HEK293 (cell line): ENCODE results near the gene S100A3.

Source experiments
- CTCF ChIA-PET: fragments of 350-600 bp; formaldehyde crosslinking; extraction: SDS; loops from one replicate; lab custom pipeline; 2021; ENCODE audit warnings: antibody characterized with exemption; lab: Yijun Ruan, JAX
- POLR2A ChIA-PET: fragments of 300-600 bp; formaldehyde crosslinking; extraction: SDS; loops from one replicate; lab custom pipeline; 2020; ENCODE audit warnings: antibody characterized with exemption, inconsistent platforms; lab: Yijun Ruan, JAX
- H3K27ac ChIP-seq: fragments of 200-500 bp; sonication (Bioruptor generic); 2 replicates; pipeline ENCODE4 v1.5.1; 2014; ENCODE audit warnings: low read depth, low read length, control low read depth, inconsistent platforms; ENCODE audit errors: extremely low read depth
- H3K36me3 ChIP-seq, 2 experiments: fragments of 200-500 bp in 1 of 2; sonication (Bioruptor generic) in 1 of 2; 1 replicate in 1 of 2; 2 replicates in 1 of 2; pipeline ENCODE4 v1.5.1; 2014 to 2017; ENCODE audit warnings: inconsistent platforms in 2 of 2, low read length in 2 of 2; ENCODE audit not compliant: control insufficient read depth in 2 of 2, insufficient read depth in 1 of 2
- H3K4me1 ChIP-seq: fragments of 200-500 bp; sonication (Bioruptor generic); 2 replicates; pipeline ENCODE4 v1.5.1; 2014; ENCODE audit warnings: mild to moderate bottlenecking, low read length, inconsistent platforms; ENCODE audit not compliant: control insufficient read depth, insufficient read depth
- H3K4me3 ChIP-seq: 2 replicates; pipeline ENCODE4 v1.5.1; 2011; ENCODE audit warnings: low read depth, mild to moderate bottlenecking, control low read depth, low read length, moderate library complexity
- H3K9me3 ChIP-seq: fragments of 200-500 bp; sonication (Bioruptor generic); 2 replicates; pipeline ENCODE4 v1.5.1; 2014; ENCODE audit warnings: low read depth, low read length, inconsistent platforms; ENCODE audit not compliant: control insufficient read depth, insufficient read depth
- IKZF3 ChIP-seq: fragments of 450-650 bp; IDR thresholded peaks from 2 replicates; pipeline ENCODE4 v1.5.0; 2018; ENCODE audit warnings: missing biosample characterization, mild to moderate bottlenecking, missing genetic modification characterization, moderate library complexity
- MEIS1 ChIP-seq: sonication (generic); formaldehyde crosslinking; IDR thresholded peaks from 2 replicates; pipeline ENCODE4 v1.8.1; 2022; ENCODE audit warnings: missing genetic modification reagents, mild to moderate bottlenecking, borderline replicate concordance
- SCRT2 ChIP-seq: fragments of 450-650 bp; formaldehyde crosslinking; IDR thresholded peaks from 2 replicates; pipeline ENCODE4 v1.5.1; 2016; ENCODE audit warnings: missing biosample characterization, missing genetic modification characterization
- SP3 ChIP-seq: fragments of 450-650 bp; formaldehyde crosslinking; IDR thresholded peaks from 2 replicates; pipeline ENCODE4 v1.5.1; 2016; ENCODE audit warnings: missing biosample characterization, missing genetic modification characterization
- TCF7L2 ChIP-seq: IDR thresholded peaks from 2 replicates; pipeline ENCODE4 v1.6.1; 2011; ENCODE audit warnings: low read depth, mild to moderate bottlenecking, inconsistent platforms, low read length, moderate library complexity, borderline replicate concordance
- ZBTB48 ChIP-seq: fragments of 450-650 bp; formaldehyde crosslinking; IDR thresholded peaks from 2 replicates; pipeline ENCODE4 v1.5.1; 2016; ENCODE audit warnings: missing biosample characterization, missing genetic modification characterization
- ZFP69B ChIP-seq: fragments of 450-650 bp; formaldehyde crosslinking; IDR thresholded peaks from 2 replicates; pipeline ENCODE4 v1.5.1; 2016; ENCODE audit warnings: missing biosample characterization, missing genetic modification characterization
- ZNF121 ChIP-seq: fragments of 450-650 bp; formaldehyde crosslinking; IDR thresholded peaks from 2 replicates; pipeline ENCODE4 v1.5.1; 2016; ENCODE audit warnings: missing biosample characterization, missing genetic modification characterization
- ZNF157 ChIP-seq: fragments of 450-650 bp; formaldehyde crosslinking; IDR thresholded peaks from 2 replicates; pipeline ENCODE4 v1.5.1; 2016; ENCODE audit warnings: missing biosample characterization, missing genetic modification characterization
- ZNF174 ChIP-seq: fragments of 450-650 bp; formaldehyde crosslinking; IDR thresholded peaks from 2 replicates; pipeline ENCODE4 v1.5.0; 2017; ENCODE audit warnings: missing biosample characterization, mild to moderate bottlenecking, missing genetic modification characterization
- ZNF175 ChIP-seq: fragments of 450-650 bp; formaldehyde crosslinking; IDR thresholded peaks from 2 replicates; pipeline ENCODE4 v1.5.1; 2016; ENCODE audit warnings: missing biosample characterization, missing genetic modification characterization
- ZNF350 ChIP-seq: fragments of 450-650 bp; formaldehyde crosslinking; IDR thresholded peaks from 2 replicates; pipeline ENCODE4 v1.5.0; 2017; ENCODE audit warnings: missing biosample characterization, mild to moderate bottlenecking, missing genetic modification characterization
- ZNF621 ChIP-seq: fragments of 450-650 bp; formaldehyde crosslinking; IDR thresholded peaks from 2 replicates; pipeline ENCODE4 v1.5.1; 2017; ENCODE audit warnings: missing biosample characterization, missing genetic modification characterization
- ZNF626 ChIP-seq: fragments of 450-650 bp; sonication (Bioruptor Pico); formaldehyde crosslinking; IDR thresholded peaks from 2 replicates; pipeline ENCODE4 v1.5.1; 2018; ENCODE audit warnings: missing biosample characterization, missing genetic modification characterization, inconsistent platforms
- ZSCAN23 ChIP-seq: fragments of 450-650 bp; formaldehyde crosslinking; IDR thresholded peaks from 2 replicates; pipeline ENCODE4 v1.5.1; 2016; ENCODE audit warnings: missing biosample characterization, missing genetic modification characterization
- TF ChIP-seq, protein P1 (sequence below): fragments of 450-650 bp; formaldehyde crosslinking; IDR thresholded peaks from 2 replicates; pipeline ENCODE4 v1.5.1; 2016; ENCODE audit warnings: missing biosample characterization, missing genetic modification characterization
- TF ChIP-seq, protein P2 (sequence below): fragments of 450-650 bp; formaldehyde crosslinking; IDR thresholded peaks from 2 replicates; pipeline ENCODE4 v1.5.1; 2017; ENCODE audit warnings: missing biosample characterization, missing genetic modification characterization
- TF ChIP-seq, protein P3 (sequence below): fragments of 450-650 bp; formaldehyde crosslinking; IDR thresholded peaks from 2 replicates; pipeline ENCODE4 v1.5.1; 2016; ENCODE audit warnings: missing biosample characterization, missing genetic modification characterization
- TF ChIP-seq, protein P4 (sequence below): fragments of 450-650 bp; formaldehyde crosslinking; IDR thresholded peaks from 2 replicates; pipeline ENCODE4 v1.5.1; 2016; ENCODE audit warnings: missing biosample characterization, missing genetic modification characterization, borderline replicate concordance
- TF ChIP-seq, protein P5 (sequence below): fragments of 450-650 bp; formaldehyde crosslinking; IDR thresholded peaks from 2 replicates; pipeline ENCODE4 v1.5.1; 2016; ENCODE audit warnings: missing biosample characterization, missing genetic modification characterization

The S100A3 gene

DNA sequence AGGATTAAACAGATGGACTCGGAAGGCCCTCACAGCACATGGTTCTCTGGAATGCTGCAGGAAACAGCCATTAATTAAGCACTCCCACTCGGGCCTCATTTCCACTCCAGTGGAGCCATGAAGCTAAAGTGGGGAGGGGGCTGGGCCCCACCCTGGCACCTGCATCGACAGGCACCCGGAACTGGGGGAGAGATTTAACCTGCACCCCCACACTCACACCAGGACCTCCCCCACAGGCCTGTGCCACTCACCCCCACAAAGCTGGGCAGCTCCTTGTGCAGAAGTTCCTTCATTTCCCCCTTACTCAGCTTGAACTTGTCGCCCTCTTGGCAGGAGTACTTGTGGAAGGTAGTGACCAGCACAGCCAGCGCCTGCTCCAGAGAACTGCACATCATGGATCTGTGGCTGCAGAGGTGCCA is 14.4 kb upstream of the S100A3 start:
- TF ChIP-seq ZNF175 (tag by site-specific recombination) (no peak), ZNF350 (tag by site-specific recombination) (no peak), ZNF626 (tag by site-specific recombination) (no peak), ZFP69B (tag by site-specific recombination) (no peak), MEIS1 (CRISPR knock-in tag) (no peak), ZSCAN23 (tag by site-specific recombination) (no peak), SCRT2 (tag by site-specific recombination) (no peak), TCF7L2 (no peak), SP3 (no peak), ZNF621 (no peak), IKZF3 (tag by site-specific recombination) (no peak), ZBTB48 (tag by site-specific recombination) (no peak), ZNF174 (tag by site-specific recombination) (no peak), ZNF121 (tag by site-specific recombination) (no peak), ZNF157 (no peak)
- TF ChIP-seq, protein P1, sequence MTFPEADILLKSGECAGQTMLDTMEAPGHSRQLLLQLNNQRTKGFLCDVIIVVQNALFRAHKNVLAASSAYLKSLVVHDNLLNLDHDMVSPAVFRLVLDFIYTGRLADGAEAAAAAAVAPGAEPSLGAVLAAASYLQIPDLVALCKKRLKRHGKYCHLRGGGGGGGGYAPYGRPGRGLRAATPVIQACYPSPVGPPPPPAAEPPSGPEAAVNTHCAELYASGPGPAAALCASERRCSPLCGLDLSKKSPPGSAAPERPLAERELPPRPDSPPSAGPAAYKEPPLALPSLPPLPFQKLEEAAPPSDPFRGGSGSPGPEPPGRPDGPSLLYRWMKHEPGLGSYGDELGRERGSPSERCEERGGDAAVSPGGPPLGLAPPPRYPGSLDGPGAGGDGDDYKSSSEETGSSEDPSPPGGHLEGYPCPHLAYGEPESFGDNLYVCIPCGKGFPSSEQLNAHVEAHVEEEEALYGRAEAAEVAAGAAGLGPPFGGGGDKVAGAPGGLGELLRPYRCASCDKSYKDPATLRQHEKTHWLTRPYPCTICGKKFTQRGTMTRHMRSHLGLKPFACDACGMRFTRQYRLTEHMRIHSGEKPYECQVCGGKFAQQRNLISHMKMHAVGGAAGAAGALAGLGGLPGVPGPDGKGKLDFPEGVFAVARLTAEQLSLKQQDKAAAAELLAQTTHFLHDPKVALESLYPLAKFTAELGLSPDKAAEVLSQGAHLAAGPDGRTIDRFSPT = no peak
- TF ChIP-seq, protein P2, sequence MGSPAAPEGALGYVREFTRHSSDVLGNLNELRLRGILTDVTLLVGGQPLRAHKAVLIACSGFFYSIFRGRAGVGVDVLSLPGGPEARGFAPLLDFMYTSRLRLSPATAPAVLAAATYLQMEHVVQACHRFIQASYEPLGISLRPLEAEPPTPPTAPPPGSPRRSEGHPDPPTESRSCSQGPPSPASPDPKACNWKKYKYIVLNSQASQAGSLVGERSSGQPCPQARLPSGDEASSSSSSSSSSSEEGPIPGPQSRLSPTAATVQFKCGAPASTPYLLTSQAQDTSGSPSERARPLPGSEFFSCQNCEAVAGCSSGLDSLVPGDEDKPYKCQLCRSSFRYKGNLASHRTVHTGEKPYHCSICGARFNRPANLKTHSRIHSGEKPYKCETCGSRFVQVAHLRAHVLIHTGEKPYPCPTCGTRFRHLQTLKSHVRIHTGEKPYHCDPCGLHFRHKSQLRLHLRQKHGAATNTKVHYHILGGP (tag by site-specific recombination) = no peak
- TF ChIP-seq, protein P3, sequence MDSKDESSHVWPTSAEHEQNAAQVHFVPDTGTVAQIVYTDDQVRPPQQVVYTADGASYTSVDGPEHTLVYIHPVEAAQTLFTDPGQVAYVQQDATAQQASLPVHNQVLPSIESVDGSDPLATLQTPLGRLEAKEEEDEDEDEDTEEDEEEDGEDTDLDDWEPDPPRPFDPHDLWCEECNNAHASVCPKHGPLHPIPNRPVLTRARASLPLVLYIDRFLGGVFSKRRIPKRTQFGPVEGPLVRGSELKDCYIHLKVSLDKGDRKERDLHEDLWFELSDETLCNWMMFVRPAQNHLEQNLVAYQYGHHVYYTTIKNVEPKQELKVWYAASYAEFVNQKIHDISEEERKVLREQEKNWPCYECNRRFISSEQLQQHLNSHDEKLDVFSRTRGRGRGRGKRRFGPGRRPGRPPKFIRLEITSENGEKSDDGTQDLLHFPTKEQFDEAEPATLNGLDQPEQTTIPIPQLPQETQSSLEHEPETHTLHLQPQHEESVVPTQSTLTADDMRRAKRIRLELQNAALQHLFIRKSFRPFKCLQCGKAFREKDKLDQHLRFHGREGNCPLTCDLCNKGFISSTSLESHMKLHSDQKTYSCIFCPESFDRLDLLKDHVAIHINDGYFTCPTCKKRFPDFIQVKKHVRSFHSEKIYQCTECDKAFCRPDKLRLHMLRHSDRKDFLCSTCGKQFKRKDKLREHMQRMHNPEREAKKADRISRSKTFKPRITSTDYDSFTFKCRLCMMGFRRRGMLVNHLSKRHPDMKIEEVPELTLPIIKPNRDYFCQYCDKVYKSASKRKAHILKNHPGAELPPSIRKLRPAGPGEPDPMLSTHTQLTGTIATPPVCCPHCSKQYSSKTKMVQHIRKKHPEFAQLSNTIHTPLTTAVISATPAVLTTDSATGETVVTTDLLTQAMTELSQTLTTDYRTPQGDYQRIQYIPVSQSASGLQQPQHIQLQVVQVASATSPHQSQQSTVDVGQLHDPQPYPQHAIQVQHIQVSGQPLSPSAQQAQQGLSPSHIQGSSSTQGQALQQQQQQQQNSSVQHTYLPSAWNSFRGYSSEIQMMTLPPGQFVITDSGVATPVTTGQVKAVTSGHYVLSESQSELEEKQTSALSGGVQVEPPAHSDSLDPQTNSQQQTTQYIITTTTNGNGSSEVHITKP (tag by site-specific recombination) = no peak
- TF ChIP-seq, protein P4, sequence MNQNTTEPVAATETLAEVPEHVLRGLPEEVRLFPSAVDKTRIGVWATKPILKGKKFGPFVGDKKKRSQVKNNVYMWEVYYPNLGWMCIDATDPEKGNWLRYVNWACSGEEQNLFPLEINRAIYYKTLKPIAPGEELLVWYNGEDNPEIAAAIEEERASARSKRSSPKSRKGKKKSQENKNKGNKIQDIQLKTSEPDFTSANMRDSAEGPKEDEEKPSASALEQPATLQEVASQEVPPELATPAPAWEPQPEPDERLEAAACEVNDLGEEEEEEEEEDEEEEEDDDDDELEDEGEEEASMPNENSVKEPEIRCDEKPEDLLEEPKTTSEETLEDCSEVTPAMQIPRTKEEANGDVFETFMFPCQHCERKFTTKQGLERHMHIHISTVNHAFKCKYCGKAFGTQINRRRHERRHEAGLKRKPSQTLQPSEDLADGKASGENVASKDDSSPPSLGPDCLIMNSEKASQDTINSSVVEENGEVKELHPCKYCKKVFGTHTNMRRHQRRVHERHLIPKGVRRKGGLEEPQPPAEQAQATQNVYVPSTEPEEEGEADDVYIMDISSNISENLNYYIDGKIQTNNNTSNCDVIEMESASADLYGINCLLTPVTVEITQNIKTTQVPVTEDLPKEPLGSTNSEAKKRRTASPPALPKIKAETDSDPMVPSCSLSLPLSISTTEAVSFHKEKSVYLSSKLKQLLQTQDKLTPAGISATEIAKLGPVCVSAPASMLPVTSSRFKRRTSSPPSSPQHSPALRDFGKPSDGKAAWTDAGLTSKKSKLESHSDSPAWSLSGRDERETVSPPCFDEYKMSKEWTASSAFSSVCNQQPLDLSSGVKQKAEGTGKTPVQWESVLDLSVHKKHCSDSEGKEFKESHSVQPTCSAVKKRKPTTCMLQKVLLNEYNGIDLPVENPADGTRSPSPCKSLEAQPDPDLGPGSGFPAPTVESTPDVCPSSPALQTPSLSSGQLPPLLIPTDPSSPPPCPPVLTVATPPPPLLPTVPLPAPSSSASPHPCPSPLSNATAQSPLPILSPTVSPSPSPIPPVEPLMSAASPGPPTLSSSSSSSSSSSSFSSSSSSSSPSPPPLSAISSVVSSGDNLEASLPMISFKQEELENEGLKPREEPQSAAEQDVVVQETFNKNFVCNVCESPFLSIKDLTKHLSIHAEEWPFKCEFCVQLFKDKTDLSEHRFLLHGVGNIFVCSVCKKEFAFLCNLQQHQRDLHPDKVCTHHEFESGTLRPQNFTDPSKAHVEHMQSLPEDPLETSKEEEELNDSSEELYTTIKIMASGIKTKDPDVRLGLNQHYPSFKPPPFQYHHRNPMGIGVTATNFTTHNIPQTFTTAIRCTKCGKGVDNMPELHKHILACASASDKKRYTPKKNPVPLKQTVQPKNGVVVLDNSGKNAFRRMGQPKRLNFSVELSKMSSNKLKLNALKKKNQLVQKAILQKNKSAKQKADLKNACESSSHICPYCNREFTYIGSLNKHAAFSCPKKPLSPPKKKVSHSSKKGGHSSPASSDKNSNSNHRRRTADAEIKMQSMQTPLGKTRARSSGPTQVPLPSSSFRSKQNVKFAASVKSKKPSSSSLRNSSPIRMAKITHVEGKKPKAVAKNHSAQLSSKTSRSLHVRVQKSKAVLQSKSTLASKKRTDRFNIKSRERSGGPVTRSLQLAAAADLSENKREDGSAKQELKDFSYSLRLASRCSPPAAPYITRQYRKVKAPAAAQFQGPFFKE (tag by site-specific recombination) = no peak
- TF ChIP-seq, protein P5, sequence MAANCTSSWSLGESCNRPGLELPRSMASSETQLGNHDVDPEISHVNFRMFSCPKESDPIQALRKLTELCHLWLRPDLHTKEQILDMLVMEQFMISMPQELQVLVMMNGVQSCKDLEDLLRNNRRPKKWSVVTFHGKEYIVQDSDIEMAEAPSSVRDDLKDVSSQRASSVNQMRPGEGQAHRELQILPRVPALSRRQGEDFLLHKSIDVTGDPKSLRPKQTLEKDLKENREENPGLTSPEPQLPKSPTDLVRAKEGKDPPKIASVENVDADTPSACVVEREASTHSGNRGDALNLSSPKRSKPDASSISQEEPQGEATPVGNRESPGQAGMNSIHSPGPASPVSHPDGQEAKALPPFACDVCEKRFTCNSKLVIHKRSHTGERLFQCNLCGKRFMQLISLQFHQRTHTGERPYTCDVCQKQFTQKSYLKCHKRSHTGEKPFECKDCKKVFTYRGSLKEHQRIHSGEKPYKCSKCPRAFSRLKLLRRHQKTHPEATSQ (tag by site-specific recombination) = no peak
- peaks cover 7% of the 10 kb centered on the region for H3K4me1 ChIP-seq
- H3K36me3 ChIP-seq = no peaks in the 10 kb centered on the region
- CTCF ChIA-PET = interaction anchor here (0.6 to 1.3 kb wide), 5 partner anchors 10 to 64 kb away, joined by 3 to 6 read pairs (median 3); partner anchors contain the start of gene S100A13
- no peak overlapping the region for H3K27ac ChIP-seq
- H3K4me3 ChIP-seq = no peak overlapping the region
- H3K9me3 ChIP-seq = no peaks in the 10 kb centered on the region
- POLR2A ChIA-PET = interaction anchor here (0.8 to 1.9 kb wide), 3 partner anchors 18 to 71 kb away, joined by 3 to 7 read pairs (median 3); partner anchors contain the start of genes CHTOP, S100A4 and S100A5
